ENCODE measurements around the gene TRMT112.

- no peak for TF ChIP-seq CTCF (IDR thresholded peaks at IDR 0.05)
- TF ChIP-seq POLR2A (IDR thresholded peaks at IDR 0.05), result no peak
Measured at GRCh38 chr11:64296236-64296635, 21.1 kb downstream of the TRMT112 start.

Measured in thyroid gland (tissue), 4 donors.